B cell (primary cell): ENCODE data around the gene DSG2. TPM values are rescaled to one million over a fixed set of nuclear protein-coding genes. Genes with fewer than 3 reads are reported as not detected.
A peak's percentile ranks its signal among the peaks of the same experiment; 100 is the strongest.

ENCODE experiments used
- ATAC-seq: fragments of 200-7000 bp; cut with Tn5 transposase; one replicate; pipeline ENCODE4 v1.10.0; 2021; ENCODE audit warnings: low read depth, mild to moderate bottlenecking, moderate number of reproducible peaks, moderate library complexity
- CTCF ChIA-PET: fragments of 350-600 bp; sonication (Branson Sonifier 250); formaldehyde crosslinking; loops from one replicate; lab custom pipeline; 2021; ENCODE audit warnings: antibody characterized with exemption, inconsistent platforms; lab: Charles Lee
- POLR2A ChIA-PET: fragments of 350-600 bp; sonication (Branson Sonifier 250); formaldehyde crosslinking; loops from one replicate; lab custom pipeline; 2021; ENCODE audit warnings: antibody characterized with exemption; lab: Charles Lee
- DNase-seq: peaks from one replicate; pipeline ENCODE4 v3.0.0; 2013
- H2AFZ ChIP-seq: 2 replicates; pipeline ENCODE4 v1.6.1; 2012; ENCODE audit warnings: mild to moderate bottlenecking, low read depth, low read length; ENCODE audit not compliant: insufficient read depth, poor library complexity, severe bottlenecking
- H3K27ac ChIP-seq, 2 donors: 1 replicate in 1 of 2; 2 replicates in 1 of 2; pipeline ENCODE4 v1.5.1; 2012 to 2013; ENCODE audit warnings: low read length in 2 of 2, mild to moderate bottlenecking in 2 of 2, moderate library complexity in 1 of 2
- H3K27me3 ChIP-seq, 4 experiments: fragments of 200-600 bp in 1 of 4; sonication (generic) in 1 of 4; replicated peaks in 1 of 4; 1 replicate in 2 of 4; 2 replicates in 2 of 4; pipeline versions ENCODE4 v1.6.1 to v1.7.0; 2013 to 2016; ENCODE audit warnings: low read length in 3 of 4, mild to moderate bottlenecking in 2 of 4, mixed read lengths in 1 of 4, moderate library complexity in 1 of 4; ENCODE audit not compliant: insufficient read depth in 4 of 4, control insufficient read depth in 3 of 4; ENCODE audit errors: control extremely low read depth in 1 of 4
- H3K36me3 ChIP-seq, 2 experiments: replicated peaks in 1 of 2; 1 replicate in 1 of 2; 2 replicates in 1 of 2; pipeline versions ENCODE4 v1.6.1 to v1.7.1; 2013; ENCODE audit warnings: low read length in 1 of 2; ENCODE audit not compliant: insufficient read depth in 2 of 2, control insufficient read depth in 1 of 2; ENCODE audit errors: control extremely low read depth in 1 of 2, extremely low read depth in 1 of 2
- H3K4me1 ChIP-seq, 2 donors: fragments of 200-600 bp in 1 of 2; sonication (generic) in 1 of 2; 1 replicate in 1 of 2; 2 replicates in 1 of 2; pipeline versions ENCODE4 v1.5.1 to v1.6.1; 2013 to 2017; ENCODE audit warnings: low read length in 2 of 2; ENCODE audit not compliant: control insufficient read depth in 2 of 2, insufficient read depth in 2 of 2
- H3K4me2 ChIP-seq: replicated peaks from 2 replicates; pipeline ENCODE3; 2012; ENCODE audit warnings: mild to moderate bottlenecking, low read depth, low read length; ENCODE audit not compliant: poor library complexity, severe bottlenecking
- H3K4me3 ChIP-seq, 5 experiments: fragments of 200-600 bp in 1 of 5; sonication (generic) in 1 of 5; 1 replicate in 3 of 5; 2 replicates in 2 of 5; pipeline versions ENCODE4 v1.5.1 to v1.7.0; 2011 to 2016; ENCODE audit warnings: low read length in 4 of 5, mild to moderate bottlenecking in 4 of 5, low read depth in 2 of 5, control low read depth in 1 of 5, moderate library complexity in 1 of 5; ENCODE audit not compliant: insufficient read depth in 1 of 5; ENCODE audit errors: control extremely low read depth in 1 of 5, extremely low read depth in 1 of 5
- H3K79me2 ChIP-seq: fragments of 200-600 bp; sonication (generic); one replicate; pipeline ENCODE4 v1.6.0; 2016; ENCODE audit warnings: low read length; ENCODE audit not compliant: control insufficient read depth, insufficient read depth
- H3K9ac ChIP-seq: fragments of 200-600 bp; sonication (generic); 2 replicates; pipeline ENCODE4 v1.6.1; 2017; ENCODE audit warnings: mild to moderate bottlenecking, low read length, moderate library complexity
- H3K9me3 ChIP-seq, 3 donors: one replicate each; pipeline versions ENCODE4 v1.6.1 to v1.7.1; 2013; ENCODE audit warnings: low read length in 2 of 3; ENCODE audit not compliant: control insufficient read depth in 2 of 3, insufficient read depth in 1 of 3; ENCODE audit errors: control extremely low read depth in 1 of 3
- H4K20me1 ChIP-seq: 2 replicates; pipeline ENCODE4 v1.6.0; 2012; ENCODE audit warnings: mild to moderate bottlenecking, low read length; ENCODE audit not compliant: insufficient read depth, control insufficient read depth, poor library complexity, severe bottlenecking
- H3K27ac Mint-ChIP-seq: one replicate; pipeline ENCODE4 v1.8.0; 2021; ENCODE audit warnings: mixed read lengths
- H3K27me3 Mint-ChIP-seq: one replicate; pipeline ENCODE4 v1.8.0; 2021; ENCODE audit warnings: mixed read lengths
- H3K4me1 Mint-ChIP-seq: one replicate; pipeline ENCODE4 v1.8.0; 2021; ENCODE audit warnings: mixed read lengths
- H3K4me3 Mint-ChIP-seq: one replicate; pipeline ENCODE4 v1.8.0; 2021; ENCODE audit warnings: mixed read lengths
- H3K9me3 Mint-ChIP-seq: one replicate; pipeline ENCODE4 v1.8.0; 2022; ENCODE audit warnings: mixed read lengths; ENCODE audit not compliant: insufficient read depth
- CTCF ChIP-seq: fragments of 200-600 bp; IDR thresholded peaks from one replicate; pipeline ENCODE4 v1.8.0; 2022; ENCODE audit warnings: antibody characterized with exemption, mild to moderate bottlenecking
- EZH2 ChIP-seq: IDR thresholded peaks from 2 replicates; pipeline ENCODE4 v1.6.1; 2012; ENCODE audit warnings: borderline replicate concordance, low read depth, mild to moderate bottlenecking, moderate library complexity, low read length; ENCODE audit not compliant: insufficient read depth, poor library complexity, severe bottlenecking
- WGBS: methylation state at CpG from one replicate; pipeline ENCODE4 v1.1.5; 2013; ENCODE audit warnings: missing lambda C conversion rate; ENCODE audit not compliant: insufficient coverage; 5-methylcytosine and 5-hydroxymethylcytosine counted together
- intact Hi-C: fragments of 100-400 bp; cut with micrococcal nuclease; formaldehyde crosslinking; loops from one replicate; pipeline ENCODE4 v1.10.0; 2022
- polyA plus RNA-seq: library from polyadenylated mRNA; depleted of rRNA; stranded (reverse); fragments of >200 nt; gene quantifications from 2 replicates; pipeline ENCODE4 v1.2.3, GENCODE V29; 2012
- total RNA-seq, 2 donors: library from RNA; stranded (reverse); fragments of 120-200 nt in 1 of 2; gene quantifications; 1 replicate in 1 of 2; 2 replicates in 1 of 2; pipeline versions ENCODE4 v1.2.3 to v1.2.4, GENCODE V29; 2013 to 2022

The DSG2 gene
- total and polyA plus RNA-seq, 2 donors (not counting 1 experiment from before 2014, with no cell fraction given) = not detected

GRCh38 chr18:31500051-31500688 is 2.2 kb downstream of the DSG2 start:
- Histone ChIP-seq H3K79me2 (no peaks in the 10 kb centered on the region), H3K9me3 (peaks cover 0 to 6% (median 0%) of the 10 kb centered on the region in 3 donors), H3K9ac (no peak overlapping the region), H3K4me3 (no peak overlapping the region), H4K20me1 (no peaks in the 10 kb centered on the region), H2AFZ (no peak overlapping the region), H3K4me1 (peaks cover 15% of the 10 kb centered on the region in 2 donors), H3K27me3 (peaks cover 0 to 32% (median 17%) of the 10 kb centered on the region in 4 experiments), H3K27ac (no peak overlapping the region), H3K4me2 (no peak overlapping the region), H3K36me3 (no peaks in the 10 kb centered on the region)
- peak; percentile 39 for ATAC-seq
- POLR2A ChIA-PET = no interaction called here
- Mint-ChIP-seq H3K4me3 (no peak overlapping the region), H3K27me3 (peaks cover 35% of the 10 kb centered on the region), H3K4me1 (peaks cover 16% of the 10 kb centered on the region), H3K9me3 (peaks cover 2% of the 10 kb centered on the region), H3K27ac (no peak overlapping the region)
- 57% methylated on average over 4 of the region's 6 CpGs for WGBS
- CTCF ChIA-PET = interaction anchor here (0.8 kb wide), 1 partner anchor 1436 kb away, joined by 5 read pairs; no protein-coding TSS in a partner anchor
- TF ChIP-seq CTCF (no peak), EZH2 (no peak)
- intact Hi-C loops = no loop called here
- peak; percentile 8 for DNase-seq

GRCh38 chr18:31503011-31503410 is 5.0 kb downstream of the DSG2 start:
- no peak overlapping the region for H2AFZ ChIP-seq
- no peak for TF ChIP-seq EZH2
- TF ChIP-seq CTCF = no peak
- intact Hi-C loops = no loop called here
- peaks cover 19% of the 10 kb centered on the region for H3K27me3 Mint-ChIP-seq
- ChIA-PET POLR2A (no interaction called here), CTCF (no interaction called here)
- no peak overlapping the region for H3K4me2 ChIP-seq
- no peak overlapping the region for H3K27ac ChIP-seq
- peaks cover 9 to 11% of the 10 kb centered on the region in 2 donors for H3K4me1 ChIP-seq
- no peaks in the 10 kb centered on the region for H3K9me3 ChIP-seq
- H3K4me3 ChIP-seq = no peak overlapping the region
- peaks cover 2% of the 10 kb centered on the region for H3K9me3 Mint-ChIP-seq
- no peak overlapping the region for H3K9ac ChIP-seq
- H3K79me2 ChIP-seq = no peaks in the 10 kb centered on the region
- H3K4me3 Mint-ChIP-seq = no peak overlapping the region
- no peak overlapping the region for H3K27ac Mint-ChIP-seq
- DNase-seq = no peak
- ATAC-seq = no peak
- H3K36me3 ChIP-seq = no peaks in the 10 kb centered on the region
- WGBS = 92% methylated on average over 4 of the region's 4 CpGs
- H3K27me3 ChIP-seq = peaks cover 0 to 11% (median 8%) of the 10 kb centered on the region in 4 experiments
- H4K20me1 ChIP-seq = no peaks in the 10 kb centered on the region
- peaks cover 14% of the 10 kb centered on the region for H3K4me1 Mint-ChIP-seq
